Activated CD4-positive, alpha-beta memory T cell treated with anti-CD3 and anti-CD28 coated beads, Interleukin-2, amount 10 ng/mL, durations not matched to agents 7 days and 5 days (primary cell): ENCODE measurements around the gene TNFRSF1A. TPM values are rescaled to one million over a fixed set of nuclear protein-coding genes. Genes with fewer than 3 reads are reported as not detected.

ENCODE experiments used
- CTCF ChIA-PET: fragments of 350-600 bp; sonication (Branson Sonifier 250); formaldehyde crosslinking; loops from one replicate; lab custom pipeline; 2021; ENCODE audit warnings: antibody characterized with exemption, inconsistent platforms; lab: Charles Lee
- POLR2A ChIA-PET: fragments of 350-600 bp; sonication (Branson Sonifier 250); formaldehyde crosslinking; loops from one replicate; lab custom pipeline; 2021; ENCODE audit warnings: antibody characterized with exemption; lab: Charles Lee
- DNase-seq: peaks from one replicate; pipeline ENCODE4 v3.0.0-alpha.2; 2020
- H3K27ac Mint-ChIP-seq: one replicate; pipeline ENCODE4 v1.8.0; 2021; ENCODE audit warnings: mild to moderate bottlenecking, mixed read lengths
- H3K27me3 Mint-ChIP-seq: one replicate; pipeline ENCODE4 v1.8.0; 2021; ENCODE audit warnings: mixed read lengths
- H3K36me3 Mint-ChIP-seq: one replicate; pipeline ENCODE4 v1.8.0; 2021; ENCODE audit warnings: low read depth, mixed read lengths
- H3K4me1 Mint-ChIP-seq: one replicate; pipeline ENCODE4 v1.8.0; 2021; ENCODE audit warnings: mixed read lengths
- H3K4me3 Mint-ChIP-seq: one replicate; pipeline ENCODE4 v1.8.0; 2021; ENCODE audit warnings: mild to moderate bottlenecking, mixed read lengths
- H3K9me3 Mint-ChIP-seq: one replicate; pipeline ENCODE4 v1.8.0; 2021; ENCODE audit warnings: mixed read lengths
- total RNA-seq, 2 experiments: library from RNA; stranded (reverse); gene quantifications; one replicate each; pipeline ENCODE4 v1.2.3, GENCODE V29; 2021

TNFRSF1A gene
- total RNA-seq, result 10 to 100 TPM; 61.5 to 61.9 TPM

DNA sequence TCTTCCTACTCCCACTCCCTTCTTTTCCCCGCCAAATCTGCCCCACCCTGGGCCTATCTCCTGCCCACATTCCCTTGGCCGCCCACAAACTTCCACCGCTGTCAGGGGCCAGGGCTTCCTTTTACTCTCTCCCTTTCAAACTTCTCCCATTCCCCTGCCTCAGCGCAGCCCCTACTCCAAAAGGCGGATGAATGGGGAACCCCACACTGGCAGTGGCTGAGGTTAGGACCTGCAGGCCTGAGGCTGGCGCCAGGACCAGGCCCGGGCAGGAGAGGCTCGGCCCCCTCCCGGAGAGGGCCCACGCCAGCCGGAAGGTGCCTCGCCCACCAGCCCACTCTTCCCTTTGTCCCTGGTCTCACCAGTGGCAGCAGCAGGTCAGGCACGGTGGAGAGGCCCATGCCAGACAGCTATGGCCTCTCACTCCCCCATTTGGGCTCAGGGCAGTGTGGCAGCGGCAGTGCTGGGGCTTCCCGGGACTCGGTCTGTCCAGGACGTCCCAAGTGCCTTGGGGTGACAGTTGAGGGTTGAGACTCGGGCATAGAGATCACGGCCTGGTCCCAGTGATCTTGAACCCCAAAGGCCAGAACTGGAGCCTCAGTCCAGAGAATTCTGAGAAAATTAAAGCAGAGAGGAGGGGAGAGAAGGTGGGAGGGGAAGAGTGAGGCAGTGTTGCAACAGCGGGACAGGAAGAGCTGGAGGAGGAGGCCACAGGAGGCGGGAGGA lies at the start of gene TNFRSF1A:
TSS of gene TNFRSF1A (minus strand) at position 660 of the 723 bp plus-strand sequence. CDS start at position 398, 262 bp downstream.
- no peaks in the 10 kb centered on the region for H3K9me3 Mint-ChIP-seq
- peak within 1 kb of the TSS; percentile 50 for H3K27ac Mint-ChIP-seq
- H3K36me3 Mint-ChIP-seq, result peaks cover 3% of the 10 kb centered on the region
- CTCF ChIA-PET, result interaction anchor here (1.0 kb wide), 2 partner anchors 18 to 124 kb away, joined by 3 read pairs; no protein-coding TSS in a partner anchor
- peak; percentile 54 for DNase-seq
- POLR2A ChIA-PET, result interaction anchor here (1.4 to 4.5 kb wide), 2 partner anchors 21 to 129 kb away, joined by 3 to 22 read pairs; partner anchors contain the start of gene VAMP1
- H3K4me3 Mint-ChIP-seq, result no peak within 1 kb of the TSS
- H3K4me1 Mint-ChIP-seq, result peaks cover 40% of the 10 kb centered on the region
- no peaks in the 10 kb centered on the region for H3K27me3 Mint-ChIP-seq

DNA sequence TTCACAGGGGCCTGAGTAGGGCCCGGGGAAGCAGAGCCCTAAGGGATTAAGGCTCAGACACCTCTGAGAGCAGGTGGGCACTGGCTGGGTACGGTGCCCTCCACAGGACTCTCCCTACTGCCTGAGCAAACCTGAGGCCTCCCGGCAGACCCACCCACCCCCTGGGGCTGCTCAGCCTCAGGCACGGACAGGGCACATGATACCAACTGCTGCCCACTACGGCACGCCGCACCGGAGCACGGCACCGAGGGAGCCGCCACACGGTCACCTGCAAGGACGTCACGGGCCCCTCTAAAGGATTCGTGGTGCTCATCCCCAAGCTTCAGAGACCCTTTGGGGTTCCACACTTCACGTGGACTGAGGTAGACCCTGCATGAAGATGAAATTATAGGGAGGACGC lies 49.1 kb upstream of the TNFRSF1A start:
- no peak overlapping the region for H3K27ac Mint-ChIP-seq
- no peak overlapping the region for H3K4me3 Mint-ChIP-seq
- POLR2A ChIA-PET, result no interaction called here
- no peak for DNase-seq
- H3K27me3 Mint-ChIP-seq, result peaks cover 7% of the 10 kb centered on the region
- no peaks in the 10 kb centered on the region for H3K4me1 Mint-ChIP-seq
- CTCF ChIA-PET, result interaction anchor here (0.5 kb wide), 1 partner anchor 79 kb away, joined by 4 read pairs; the partner anchor contains the start of gene VAMP1
- H3K9me3 Mint-ChIP-seq, result no peaks in the 10 kb centered on the region
- H3K36me3 Mint-ChIP-seq, result no peaks in the 10 kb centered on the region

DNA sequence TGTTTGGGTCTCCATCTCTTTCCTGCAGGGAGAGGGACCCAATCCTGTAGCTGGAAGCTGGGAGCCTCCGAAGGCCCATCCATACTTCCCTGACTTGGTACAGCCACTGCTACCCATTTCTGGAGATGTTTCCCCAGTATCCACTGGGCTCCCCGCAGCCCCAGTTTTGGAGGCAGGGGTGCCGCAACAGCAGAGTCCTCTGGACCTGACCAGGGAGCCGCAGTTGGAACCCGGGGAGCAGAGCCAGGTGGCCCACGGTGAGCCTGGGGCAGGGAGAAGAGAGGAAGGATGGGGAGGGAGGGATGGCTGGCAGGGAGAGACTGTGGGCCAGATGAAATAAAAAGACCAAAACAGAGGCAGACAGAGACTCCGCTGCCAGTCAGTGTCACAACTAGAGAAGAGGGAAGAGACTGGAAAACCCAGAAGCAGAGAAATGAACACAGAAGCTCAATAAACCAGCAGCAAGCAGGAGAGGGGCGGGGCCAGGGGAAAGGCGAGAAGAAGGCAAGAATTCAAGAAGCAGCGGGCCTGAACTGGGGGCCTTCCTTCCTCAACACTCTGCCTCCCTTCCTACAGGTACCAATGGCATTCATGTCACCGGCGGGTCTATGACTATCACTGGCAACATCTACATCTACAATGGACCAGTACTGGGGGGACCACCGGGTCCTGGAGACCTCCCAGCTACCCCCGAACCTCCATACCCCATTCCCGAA lies 48.4 kb upstream of the TNFRSF1A start:
- H3K27me3 Mint-ChIP-seq, result peaks cover 3% of the 10 kb centered on the region
- H3K4me1 Mint-ChIP-seq, result no peaks in the 10 kb centered on the region
- no peaks in the 10 kb centered on the region for H3K36me3 Mint-ChIP-seq
- no peak overlapping the region for H3K4me3 Mint-ChIP-seq
- DNase-seq, result no peak
- ChIA-PET CTCF (interaction anchor here (0.5 kb wide), 1 partner anchor 80 kb away, joined by 4 read pairs; the partner anchor contains the start of gene VAMP1), POLR2A (no interaction called here)
- H3K9me3 Mint-ChIP-seq, result no peaks in the 10 kb centered on the region
- no peak overlapping the region for H3K27ac Mint-ChIP-seq

DNA sequence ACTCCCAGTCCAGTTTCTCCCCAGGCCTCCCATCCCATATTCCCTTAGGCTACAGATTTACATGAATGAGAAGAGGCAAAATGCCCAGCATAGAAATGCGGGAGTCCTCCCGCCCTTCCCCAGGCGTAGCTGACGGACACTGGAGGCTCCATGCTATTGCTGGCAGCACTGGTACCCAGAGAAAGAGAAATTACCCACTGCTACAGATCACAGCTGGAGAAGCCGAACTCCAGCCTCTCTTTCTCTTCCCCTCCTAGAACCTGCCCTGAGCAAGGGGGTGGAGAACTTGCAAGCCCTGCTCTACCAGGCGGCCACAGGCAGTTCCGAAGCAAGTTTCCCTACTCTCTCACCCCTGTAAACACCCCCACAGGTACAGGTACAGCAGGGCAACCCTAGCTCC lies 45.7 kb upstream of the TNFRSF1A start:
- ChIA-PET CTCF (no interaction called here), POLR2A (no interaction called here)
- Mint-ChIP-seq H3K4me1 (no peaks in the 10 kb centered on the region), H3K9me3 (no peaks in the 10 kb centered on the region), H3K27ac (no peak overlapping the region), H3K27me3 (peaks cover 18% of the 10 kb centered on the region), H3K36me3 (no peaks in the 10 kb centered on the region), H3K4me3 (no peak overlapping the region)
- no peak for DNase-seq

DNA sequence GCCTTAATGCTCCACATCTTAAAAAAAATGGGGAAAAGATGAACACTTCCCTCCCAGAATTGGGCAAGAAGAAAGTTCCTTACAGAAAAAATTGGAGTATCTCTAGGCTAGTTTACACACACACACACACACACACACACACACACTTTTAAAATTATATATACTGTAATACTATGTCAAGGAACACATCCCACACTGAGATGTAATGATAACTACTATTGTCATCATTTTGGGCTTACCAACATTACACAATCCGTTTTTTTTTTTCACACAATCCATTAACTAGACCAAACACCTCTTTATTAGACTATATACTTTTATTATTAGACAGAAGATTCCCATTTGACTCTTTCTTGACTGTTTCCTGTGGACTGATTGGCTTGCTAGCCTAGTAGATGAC lies 44.6 kb upstream of the TNFRSF1A start:
- Mint-ChIP-seq H3K4me3 (no peak overlapping the region), H3K36me3 (no peaks in the 10 kb centered on the region), H3K27me3 (peaks cover 29% of the 10 kb centered on the region), H3K4me1 (no peaks in the 10 kb centered on the region), H3K27ac (no peak overlapping the region), H3K9me3 (no peaks in the 10 kb centered on the region)
- DNase-seq, result no peak
- ChIA-PET POLR2A (no interaction called here), CTCF (no interaction called here)

DNA sequence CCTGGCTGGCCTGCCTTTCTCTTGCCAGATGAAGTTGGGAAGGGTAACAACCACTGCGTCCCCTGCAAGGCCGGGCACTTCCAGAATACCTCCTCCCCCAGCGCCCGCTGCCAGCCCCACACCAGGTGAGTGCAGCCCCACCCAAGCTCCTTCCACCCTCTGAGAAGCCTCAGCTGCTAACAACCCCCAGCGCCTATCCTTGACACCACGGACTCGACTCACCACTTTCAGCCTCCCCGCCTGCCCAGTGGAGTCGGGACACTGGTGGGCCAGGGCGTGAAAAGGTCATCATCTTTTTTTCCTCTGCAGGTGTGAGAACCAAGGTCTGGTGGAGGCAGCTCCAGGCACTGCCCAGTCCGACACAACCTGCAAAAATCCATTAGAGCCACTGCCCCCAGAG lies 44.2 kb upstream of the TNFRSF1A start:
- ChIA-PET CTCF (no interaction called here), POLR2A (no interaction called here)
- no peaks in the 10 kb centered on the region for H3K36me3 Mint-ChIP-seq
- H3K27me3 Mint-ChIP-seq, result peaks cover 33% of the 10 kb centered on the region
- no peak for DNase-seq
- no peak overlapping the region for H3K4me3 Mint-ChIP-seq
- H3K27ac Mint-ChIP-seq, result no peak overlapping the region
- no peaks in the 10 kb centered on the region for H3K4me1 Mint-ChIP-seq
- no peaks in the 10 kb centered on the region for H3K9me3 Mint-ChIP-seq

DNA sequence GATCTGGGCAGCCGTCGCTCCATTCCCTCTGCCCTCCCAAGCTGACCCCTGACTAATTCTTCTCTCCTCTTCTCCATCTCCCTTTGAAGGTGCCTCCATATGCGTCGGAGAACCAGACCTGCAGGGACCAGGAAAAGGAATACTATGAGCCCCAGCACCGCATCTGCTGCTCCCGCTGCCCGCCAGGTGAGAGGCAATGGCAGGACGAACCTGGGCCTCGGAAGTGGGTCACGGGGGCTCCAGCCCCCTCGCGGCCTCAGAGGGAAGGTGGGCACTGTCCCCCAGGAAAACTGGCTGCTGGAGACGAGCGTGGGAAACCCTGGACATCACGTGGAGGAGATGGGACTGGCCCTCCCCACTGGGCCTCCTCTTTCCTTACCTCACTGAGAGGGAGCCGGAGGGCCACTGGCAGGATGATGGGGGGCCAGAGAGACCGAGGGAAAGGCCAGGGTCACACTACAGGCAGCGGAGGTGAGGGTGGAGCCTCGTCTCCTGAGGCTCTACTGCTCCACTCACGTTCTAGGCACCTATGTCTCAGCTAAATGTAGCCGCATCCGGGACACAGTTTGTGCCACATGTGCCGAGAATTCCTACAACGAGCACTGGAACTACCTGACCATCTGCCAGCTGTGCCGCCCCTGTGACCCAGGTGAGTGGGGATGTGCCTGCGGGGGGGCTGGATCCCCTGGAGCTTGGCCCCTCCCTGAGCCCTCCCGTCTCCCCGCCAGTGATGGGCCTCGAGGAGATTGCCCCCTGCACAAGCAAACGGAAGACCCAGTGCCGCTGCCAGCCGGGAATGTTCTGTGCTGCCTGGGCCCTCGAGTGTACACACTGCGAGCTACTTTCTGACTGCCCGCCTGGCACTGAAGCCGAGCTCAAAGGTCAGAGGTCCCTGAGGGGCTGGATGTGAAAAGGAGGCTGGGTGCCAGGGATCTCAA lies 42.9 kb upstream of the TNFRSF1A start:
- POLR2A ChIA-PET, result no interaction called here
- H3K4me3 Mint-ChIP-seq, result no peak overlapping the region
- no peaks in the 10 kb centered on the region for H3K4me1 Mint-ChIP-seq
- DNase-seq, result no peak
- CTCF ChIA-PET, result no interaction called here
- H3K27ac Mint-ChIP-seq, result no peak overlapping the region
- H3K36me3 Mint-ChIP-seq, result no peaks in the 10 kb centered on the region
- H3K27me3 Mint-ChIP-seq, result peaks cover 36% of the 10 kb centered on the region
- H3K9me3 Mint-ChIP-seq, result no peaks in the 10 kb centered on the region

DNA sequence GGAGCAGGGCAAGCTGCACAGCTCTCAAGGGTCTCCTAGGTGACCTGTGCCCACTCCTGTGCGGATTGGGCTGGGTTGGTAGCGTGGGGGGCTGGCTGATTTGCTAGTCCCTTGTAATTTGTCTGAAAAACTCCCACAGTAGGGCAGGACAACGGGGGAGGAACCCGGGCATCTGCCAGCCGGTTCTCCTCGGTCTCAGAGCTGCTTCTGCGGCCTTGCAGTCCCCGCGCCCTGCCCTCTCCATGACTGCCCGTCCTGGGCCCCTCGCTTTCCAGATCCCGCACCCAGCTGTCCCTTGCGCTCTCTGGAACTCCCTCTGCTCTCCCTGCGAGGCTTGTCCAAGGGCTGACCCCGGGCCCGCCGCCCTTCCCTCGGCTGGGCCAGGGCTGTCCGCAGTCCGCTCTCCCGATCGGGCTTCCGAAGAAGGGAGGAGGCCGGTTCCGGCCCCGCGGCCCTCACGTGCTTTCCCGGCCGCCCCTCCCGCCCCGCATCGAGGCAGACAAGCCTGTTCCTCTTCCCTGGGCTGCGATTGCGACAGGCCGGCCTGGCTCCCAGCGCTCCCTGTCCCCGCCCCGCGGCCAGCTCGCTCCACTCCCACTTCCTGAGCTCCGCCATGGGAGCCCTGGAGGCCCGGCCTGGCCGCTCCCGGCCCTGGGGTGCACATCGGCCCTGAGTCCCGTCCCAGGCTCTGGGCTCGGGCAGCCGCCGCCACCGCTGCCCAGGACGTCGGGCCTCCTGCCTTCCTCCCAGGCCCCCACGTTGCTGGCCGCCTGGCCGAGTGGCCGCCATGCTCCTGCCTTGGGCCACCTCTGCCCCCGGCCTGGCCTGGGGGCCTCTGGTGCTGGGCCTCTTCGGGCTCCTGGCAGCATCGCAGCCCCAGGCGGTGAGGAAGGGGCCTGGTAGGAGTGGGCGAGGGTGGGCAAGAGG lies 42.0 kb upstream of the TNFRSF1A start, which contains the start of gene LTBR:
TSS of gene LTBR (plus strand) at position 591 of the 927 bp plus-strand sequence. CDS start at position 788, 197 bp downstream.
- no peaks in the 10 kb centered on the region for H3K9me3 Mint-ChIP-seq
- H3K36me3 Mint-ChIP-seq, result no peaks in the 10 kb centered on the region
- POLR2A ChIA-PET, result no interaction called here
- no peak within 1 kb of the TSS for H3K4me3 Mint-ChIP-seq
- H3K27ac Mint-ChIP-seq, result no peak within 1 kb of the TSS
- no peak for DNase-seq
- no peaks in the 10 kb centered on the region for H3K4me1 Mint-ChIP-seq
- CTCF ChIA-PET, result no interaction called here
- H3K27me3 Mint-ChIP-seq, result peaks cover 36% of the 10 kb centered on the region

GRCh38 chr12:6382982-6383381 lies 41.1 kb upstream of the TNFRSF1A start:
- H3K27ac Mint-ChIP-seq, result no peak overlapping the region
- H3K4me1 Mint-ChIP-seq, result no peaks in the 10 kb centered on the region
- DNase-seq, result no peak
- peaks cover 36% of the 10 kb centered on the region for H3K27me3 Mint-ChIP-seq
- H3K4me3 Mint-ChIP-seq, result no peak overlapping the region
- CTCF ChIA-PET, result no interaction called here
- no peaks in the 10 kb centered on the region for H3K9me3 Mint-ChIP-seq
- H3K36me3 Mint-ChIP-seq, result no peaks in the 10 kb centered on the region
- POLR2A ChIA-PET, result no interaction called here

- Mint-ChIP-seq H3K4me3 (no peak overlapping the region), H3K27me3 (peaks cover 36% of the 10 kb centered on the region), H3K9me3 (no peaks in the 10 kb centered on the region), H3K36me3 (no peaks in the 10 kb centered on the region), H3K4me1 (peaks cover 4% of the 10 kb centered on the region), H3K27ac (no peak overlapping the region)
- CTCF ChIA-PET, result no interaction called here
- DNase-seq, result no peak
- POLR2A ChIA-PET, result no interaction called here
These were observed 40.5 kb upstream of the TNFRSF1A start for GRCh38 chr12:6382371-6382770.

DNA sequence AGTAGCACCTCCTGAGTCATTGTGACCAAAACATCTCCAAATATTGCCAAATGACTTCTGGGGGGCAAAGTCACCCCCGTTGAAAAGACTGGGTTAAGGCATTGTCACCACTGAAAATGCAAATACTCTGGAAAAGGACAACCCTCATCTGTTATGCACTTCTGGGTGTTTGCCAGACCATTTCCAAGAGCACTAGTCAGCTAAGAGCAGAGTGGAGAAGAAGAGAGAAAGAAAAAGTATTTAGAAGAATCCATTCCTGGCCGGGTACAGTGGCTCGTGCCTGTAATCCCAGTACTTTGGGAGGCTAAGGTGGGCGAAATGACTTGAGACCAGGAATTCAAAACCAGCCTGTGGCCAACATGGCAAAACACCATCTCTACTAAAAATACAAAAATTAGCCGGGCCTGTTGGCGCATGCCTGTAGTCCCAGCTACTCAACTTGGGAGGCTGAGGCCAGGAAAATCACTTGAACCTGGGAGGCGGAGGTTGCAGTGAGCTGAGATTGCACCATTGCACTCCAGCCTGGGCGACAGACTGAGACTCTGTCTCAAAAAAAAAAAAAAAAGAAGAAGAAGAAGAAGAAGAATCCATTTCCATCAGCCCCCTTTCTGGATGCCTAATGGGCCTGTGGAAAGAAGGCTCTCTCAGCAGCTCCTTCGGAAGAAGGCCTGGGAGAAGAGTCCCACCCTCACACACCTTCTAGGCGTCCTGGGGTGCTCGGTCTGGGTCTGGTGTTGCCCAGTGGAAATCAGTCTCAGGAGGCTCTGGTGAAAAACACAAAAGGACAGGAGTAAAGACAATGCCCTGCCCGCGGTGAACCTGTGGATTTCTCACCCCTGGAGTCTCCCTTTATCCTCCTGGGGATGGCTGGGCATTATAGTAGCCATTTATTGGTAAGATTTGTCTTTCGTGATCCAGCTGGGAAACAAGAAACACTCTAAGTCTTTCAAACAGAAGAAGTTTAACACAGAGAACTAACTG lies 38.6 kb upstream of the TNFRSF1A start:
- H3K4me3 Mint-ChIP-seq, result no peak overlapping the region
- peaks cover 34% of the 10 kb centered on the region for H3K27me3 Mint-ChIP-seq
- H3K27ac Mint-ChIP-seq, result no peak overlapping the region
- peaks cover 23% of the 10 kb centered on the region for H3K4me1 Mint-ChIP-seq
- ChIA-PET POLR2A (interaction anchor here (0.6 kb wide), 1 partner anchor 43 kb away, joined by 3 read pairs; no protein-coding TSS in a partner anchor), CTCF (interaction anchor here (0.7 kb wide), 1 partner anchor 13 kb away, joined by 3 read pairs; no protein-coding TSS in a partner anchor)
- H3K9me3 Mint-ChIP-seq, result no peaks in the 10 kb centered on the region
- no peaks in the 10 kb centered on the region for H3K36me3 Mint-ChIP-seq
- DNase-seq, result no peak
